ENCODE results near the gene TRAF3.
A peak's percentile ranks its signal among the peaks of the same experiment; 100 is the strongest.

Gene TRAF3, protein sequence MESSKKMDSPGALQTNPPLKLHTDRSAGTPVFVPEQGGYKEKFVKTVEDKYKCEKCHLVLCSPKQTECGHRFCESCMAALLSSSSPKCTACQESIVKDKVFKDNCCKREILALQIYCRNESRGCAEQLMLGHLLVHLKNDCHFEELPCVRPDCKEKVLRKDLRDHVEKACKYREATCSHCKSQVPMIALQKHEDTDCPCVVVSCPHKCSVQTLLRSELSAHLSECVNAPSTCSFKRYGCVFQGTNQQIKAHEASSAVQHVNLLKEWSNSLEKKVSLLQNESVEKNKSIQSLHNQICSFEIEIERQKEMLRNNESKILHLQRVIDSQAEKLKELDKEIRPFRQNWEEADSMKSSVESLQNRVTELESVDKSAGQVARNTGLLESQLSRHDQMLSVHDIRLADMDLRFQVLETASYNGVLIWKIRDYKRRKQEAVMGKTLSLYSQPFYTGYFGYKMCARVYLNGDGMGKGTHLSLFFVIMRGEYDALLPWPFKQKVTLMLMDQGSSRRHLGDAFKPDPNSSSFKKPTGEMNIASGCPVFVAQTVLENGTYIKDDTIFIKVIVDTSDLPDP

GRCh38 chr14:102776761-102777710, at the start of gene TRAF3:
TRAF3 (plus strand) TSS chr14:102777449; CDS start chr14:102870202, 92,753 bp downstream.
- DNase-seq: peak; percentile 90 to 93

DNA sequence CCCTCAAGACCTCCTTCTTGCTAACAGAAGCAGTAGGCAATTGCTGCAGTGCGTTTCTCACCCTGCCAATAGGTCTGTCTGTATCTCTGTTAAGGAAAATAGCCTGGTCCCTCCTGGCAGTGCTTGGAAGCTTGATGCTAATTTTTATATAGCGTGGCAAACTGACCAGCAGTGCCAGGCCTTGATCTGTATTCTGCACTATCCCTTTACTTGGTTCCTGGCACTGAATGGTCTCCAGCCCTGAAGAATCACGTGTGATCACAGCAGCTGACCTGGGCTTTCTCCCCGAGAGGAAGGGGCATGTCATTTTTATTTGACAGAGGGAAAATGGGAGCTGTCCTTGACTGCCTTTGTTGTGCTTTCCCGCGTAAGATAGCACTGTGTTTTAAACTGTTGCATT, 48.7 kb upstream of the TRAF3 start:
- no peak for DNase-seq

GRCh38 chr14:102729268-102729667, 48.0 kb upstream of the TRAF3 start:
- no peak for DNase-seq

- no peak for DNase-seq
Measured at GRCh38 chr14:102729825-102730224, 47.4 kb upstream of the TRAF3 start.

- no peak for DNase-seq
Measured at GRCh38 chr14:102731101-102731870, 46.0 kb upstream of the TRAF3 start.

DNA sequence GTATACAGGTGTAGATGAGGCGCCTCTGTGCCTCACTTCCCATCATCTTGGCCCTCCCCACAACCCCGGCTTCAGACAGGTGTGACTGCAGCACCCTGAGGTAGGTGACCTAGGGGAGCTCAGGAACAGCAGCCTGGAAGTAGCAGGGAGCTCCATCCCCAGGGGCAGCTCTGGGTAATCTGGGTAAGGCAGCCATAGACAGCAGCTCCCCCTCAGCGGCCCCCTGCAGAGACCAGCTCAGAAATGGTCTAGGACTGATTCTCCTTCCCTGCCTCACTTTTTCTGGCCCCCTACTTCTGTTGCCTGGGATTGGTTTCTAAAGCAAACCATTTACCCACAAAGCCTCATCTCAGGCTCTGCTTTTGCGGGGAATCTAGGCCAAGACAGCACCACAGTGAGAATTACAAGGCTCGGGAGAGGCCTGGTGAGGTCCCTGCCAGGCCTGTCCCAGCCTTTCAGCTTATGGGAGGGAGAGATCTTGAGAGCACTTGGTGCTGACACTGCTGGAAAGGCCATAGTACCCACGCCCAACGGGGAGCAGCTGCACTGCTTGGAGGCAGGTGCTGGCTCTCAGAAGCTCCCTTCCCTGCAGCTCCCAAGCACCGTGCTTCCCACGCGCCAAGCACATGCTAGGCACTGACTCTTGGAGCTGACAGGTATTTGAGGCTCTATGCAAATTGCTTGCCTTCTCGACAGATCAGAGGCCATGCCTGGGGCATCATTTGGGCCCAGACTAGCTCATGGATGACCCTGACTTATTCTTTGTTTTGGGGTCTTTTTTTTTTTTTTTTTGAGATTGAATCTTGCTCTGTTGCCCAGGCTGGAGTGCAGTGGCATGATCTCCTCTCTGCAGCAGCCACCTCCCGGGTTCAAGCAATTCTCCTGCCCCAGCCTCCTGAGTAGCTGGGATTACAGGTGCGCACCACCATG, 45.1 kb upstream of the TRAF3 start:
- no peak for DNase-seq

GRCh38 chr14:102732924-102733323, 44.3 kb upstream of the TRAF3 start:
- DNase-seq: no peak

GRCh38 chr14:102733326-102733725, 43.9 kb upstream of the TRAF3 start:
- no peak for DNase-seq

- DNase-seq: no peak
Measured at GRCh38 chr14:102734436-102734835, 42.8 kb upstream of the TRAF3 start.

GRCh38 chr14:102736956-102737355, 40.3 kb upstream of the TRAF3 start:
- no peak for DNase-seq

DNA sequence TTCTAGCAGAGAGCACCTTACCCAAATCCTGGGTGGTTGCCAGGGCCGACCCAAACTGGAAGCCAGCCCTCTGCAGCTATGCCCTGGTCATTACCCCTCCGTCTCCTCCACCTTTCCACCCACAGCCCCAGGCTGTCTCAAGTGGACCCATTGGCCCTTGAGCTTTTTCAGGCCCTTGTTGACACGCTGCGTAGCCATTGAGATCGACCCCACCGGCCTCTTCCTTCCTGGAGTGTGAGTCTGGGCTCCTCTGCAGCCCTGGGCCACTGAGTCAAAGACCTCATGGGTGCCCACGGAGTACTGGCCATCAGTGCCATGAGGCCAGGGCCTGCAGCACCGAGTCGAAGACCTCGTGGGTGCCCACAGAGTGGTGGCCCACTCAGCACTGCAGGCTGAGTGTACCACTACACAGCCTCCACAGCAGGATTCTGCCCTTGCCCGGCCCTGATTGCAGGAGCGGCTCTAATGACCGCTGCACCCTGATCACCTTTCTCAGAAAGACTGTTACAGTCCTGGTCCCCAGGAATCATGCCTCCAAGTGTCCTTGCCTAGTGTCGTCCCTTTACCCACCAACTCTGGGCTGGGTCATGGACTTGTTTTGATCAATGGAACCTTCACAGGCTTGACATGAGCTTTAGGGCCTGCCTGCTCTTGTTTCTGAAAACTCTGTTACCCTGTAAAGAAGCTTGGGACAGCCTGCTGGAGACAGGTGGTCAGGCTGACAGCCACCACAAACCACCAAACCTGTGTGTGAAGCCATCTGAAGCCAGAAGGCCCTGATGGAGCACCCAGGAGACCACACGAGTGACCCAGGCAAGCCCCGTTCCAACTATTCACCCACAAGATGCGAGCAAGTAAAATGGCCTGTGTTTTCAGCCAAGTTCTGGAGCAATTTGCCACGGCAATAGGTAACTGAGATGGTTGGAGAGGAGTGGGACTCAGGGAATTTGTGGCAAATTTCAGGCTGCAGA, 39.6 kb upstream of the TRAF3 start:
- DNase-seq: no peak

GRCh38 chr14:102738373-102739189, 38.7 kb upstream of the TRAF3 start:
- no peak for DNase-seq

- no peak for DNase-seq
Measured at GRCh38 chr14:102739190-102739469, 38.1 kb upstream of the TRAF3 start.

GRCh38 chr14:102746634-102747438, 30.4 kb upstream of the TRAF3 start:
- no peak for DNase-seq

DNA sequence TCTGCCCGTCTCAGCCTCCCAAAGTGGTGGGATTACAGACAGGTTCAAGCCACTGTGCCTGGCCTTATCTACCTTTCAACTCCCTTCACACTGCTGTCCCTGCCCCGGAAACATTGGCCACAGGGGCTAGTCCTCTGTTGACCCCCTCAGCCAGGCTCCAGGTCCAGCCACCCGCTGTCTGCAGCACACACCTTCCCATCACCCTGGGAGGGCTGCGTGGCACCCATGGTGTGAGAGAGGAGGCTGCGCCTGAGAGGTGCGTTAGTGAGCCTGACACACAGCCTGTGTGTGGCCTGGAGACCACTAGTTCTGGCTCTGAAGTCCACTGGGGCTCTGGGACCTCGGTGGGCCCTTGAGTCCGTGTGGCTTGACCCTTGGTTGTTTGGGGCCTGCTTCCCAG, 28.4 kb upstream of the TRAF3 start:
- no peak for DNase-seq

DNA sequence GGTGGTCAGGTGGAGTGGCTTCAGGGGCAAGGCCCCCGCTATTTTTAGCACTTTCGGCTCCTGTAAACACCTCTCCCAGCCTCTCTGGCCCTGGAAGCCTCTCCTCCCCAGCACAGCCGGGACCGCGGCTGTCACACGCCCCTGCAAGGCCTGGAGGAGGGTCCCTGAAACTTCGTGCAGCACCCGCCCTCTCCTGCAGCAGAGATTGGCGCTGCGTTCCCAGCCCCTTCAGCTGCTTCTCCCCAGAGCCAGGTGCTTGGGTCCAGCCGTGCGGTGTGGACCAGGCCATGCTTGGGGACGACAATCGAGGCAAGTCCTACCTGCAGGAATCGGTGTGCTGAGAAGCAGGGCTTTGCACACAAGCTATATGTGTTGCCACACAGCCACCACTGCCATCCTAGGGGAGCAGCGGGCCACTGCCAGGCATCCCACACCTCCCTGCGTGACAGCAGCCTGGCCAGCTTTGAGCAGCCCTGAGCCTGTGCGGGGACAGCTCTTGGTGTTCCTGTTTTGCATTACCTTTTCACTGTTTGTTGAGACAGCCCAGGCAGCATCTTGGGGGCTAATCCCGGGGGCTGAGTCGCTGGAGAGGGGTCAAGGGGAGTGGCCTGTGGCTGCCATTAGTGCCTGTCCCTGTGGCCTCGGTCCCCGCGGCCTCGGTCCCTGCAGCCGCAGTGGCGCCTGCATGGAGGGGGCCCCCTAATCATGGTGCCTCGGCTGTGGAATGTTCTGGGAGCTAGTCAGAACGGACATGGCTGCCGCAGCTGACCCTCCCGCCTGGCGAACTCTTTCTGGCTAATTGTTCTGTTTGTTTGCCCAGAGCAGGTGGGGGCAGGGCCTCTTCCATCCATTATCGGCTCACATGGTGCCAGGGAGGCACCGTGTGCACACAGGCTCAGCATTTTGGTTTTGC, 27.6 kb upstream of the TRAF3 start:
- DNase-seq: no peak

DNA sequence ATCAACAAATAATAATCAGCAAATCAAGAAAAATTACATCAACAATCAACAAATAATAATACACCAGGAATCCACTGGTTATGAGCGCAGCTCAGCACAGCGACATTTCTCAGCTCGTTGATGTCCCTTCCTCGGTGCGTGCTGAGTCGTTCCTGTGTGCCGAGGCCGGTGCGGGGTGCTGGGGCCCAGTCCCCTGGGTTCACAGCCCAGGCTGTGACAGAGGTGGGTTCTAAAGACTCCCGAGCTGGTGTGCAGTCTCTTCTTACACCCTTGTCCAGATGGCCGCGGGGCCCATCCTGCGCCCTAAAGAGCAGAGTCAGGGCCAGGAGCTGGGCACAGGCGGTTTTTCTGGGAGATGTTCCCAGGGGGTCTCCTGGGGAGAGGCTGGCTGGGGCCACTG, 26.9 kb upstream of the TRAF3 start:
- no peak for DNase-seq

GRCh38 chr14:102751088-102751487, 26.2 kb upstream of the TRAF3 start:
- no peak for DNase-seq
